Spleen (tissue), 7 donors: Measurements from ENCODE around the gene SDC3.

Experiments used
- CTCF ChIP-seq, 11 experiments: fragments of 200-600 bp in 7 of 11; fragments of 450-650 bp in 4 of 11; sonication (generic) in 4 of 11; IDR thresholded peaks in 8 of 11; conservative IDR thresholded peaks in 3 of 11; 1 replicate in 7 of 11; 2 replicates in 4 of 11; pipeline versions ENCODE4 v1.4.0 to v1.8.0; 2016 to 2021; ENCODE audit warnings: antibody characterized with exemption in 11 of 11, inconsistent platforms in 4 of 11, mild to moderate bottlenecking in 1 of 11
- POLR2AphosphoS5 ChIP-seq, 3 donors: sonication (generic); formaldehyde crosslinking; IDR thresholded peaks; one replicate each; pipeline ENCODE4 v1.5.1; 2017; ENCODE audit warnings: antibody characterized with exemption in 3 of 3
- donor health status: DM: no; HTN: no; CAD: no; lungs with moderate emphysema.
- donor health status: DM: no; HTN: no; CAD: no.
- donor health status: DM: no; HTN: no; CAD: no.

GRCh38 chr1:30929944-30930525 lies 21.5 kb upstream of the SDC3 start:
- TF ChIP-seq CTCF (IDR thresholded peaks at IDR 0.05 in 8 of 11, conservative IDR thresholded peaks at IDR 0.05 in 3 of 11) (no peak), POLR2AphosphoS5 (IDR thresholded peaks at IDR 0.05) (no peak)
